Measurements from ENCODE around the gene CEP170. TPM values are rescaled to one million over a fixed set of nuclear protein-coding genes. Genes with fewer than 3 reads are reported as not detected.

The CEP170 gene
- total and polyA plus RNA-seq, 10 of the 15 experiments (the other 5 are each of a cell fraction or from before 2014, with no cell fraction given) = 15.0 to 67.3 (median 40.2) TPM

DNA sequence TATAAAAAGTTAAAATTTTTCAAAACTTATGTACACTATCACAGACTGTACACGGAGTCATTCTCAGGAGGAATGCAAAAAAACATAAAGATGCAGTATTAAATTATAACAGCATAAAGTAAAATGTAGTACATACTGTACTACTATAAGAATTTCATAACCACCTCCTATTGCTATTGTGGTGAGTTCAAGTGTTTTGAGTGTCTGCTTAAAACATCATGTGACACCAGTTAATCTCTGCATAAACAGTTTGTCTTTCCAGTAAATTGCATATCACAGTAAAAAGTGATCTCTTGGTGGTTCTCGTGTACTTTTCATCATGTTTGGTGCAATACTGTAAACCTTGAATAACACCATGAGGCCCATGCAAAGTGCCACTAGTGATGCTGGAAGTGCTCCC is 46.0 kb upstream of the CEP170 start:
- Histone ChIP-seq H3K36me3 (ENCODE audit: control insufficient read depth in 2 of 2, insufficient read depth in 2 of 2, low read length in 1 of 2) (peaks cover 0 to 4% of the 10 kb centered on the region in 2 experiments; a peak in 2 of 4 replicates), H3K9me3 (replicated peaks; ENCODE audit: control insufficient read depth, insufficient read depth, low read length) (no peaks in the 10 kb centered on the region; the same call in 1 of the 3 replicates), H3K27me3 (replicated peaks in 1 of 2; ENCODE audit: control insufficient read depth in 2 of 2, insufficient read depth in 2 of 2, low read length in 1 of 2) (no peaks in the 10 kb centered on the region), H3K4me2 (ENCODE audit: control insufficient read depth, insufficient read depth) (no peak overlapping the region), H3K4me3 (no peak overlapping the region), H4K20me1 (ENCODE audit: control insufficient read depth, insufficient read depth) (no peaks in the 10 kb centered on the region), H3K9ac (ENCODE audit: control insufficient read depth, insufficient read depth, low read length) (no peak overlapping the region), H3K4me1 (ENCODE audit: control insufficient read depth, insufficient read depth, low read length) (no peaks in the 10 kb centered on the region), H3K79me2 (ENCODE audit: control insufficient read depth, insufficient read depth, low read length) (no peaks in the 10 kb centered on the region), H2AFZ (ENCODE audit: control insufficient read depth, low read depth, low read length) (no peak overlapping the region), H3K27ac (ENCODE audit: control insufficient read depth, insufficient read depth) (no peak overlapping the region)
- RAD21 ChIA-PET (ENCODE audit: unreplicated experiment) = no interaction called here
- TF ChIP-seq BACH1 (IDR thresholded peaks at IDR 0.05; ENCODE audit: borderline replicate concordance) = no peak
- no peak for TF ChIP-seq TCF7 (IDR thresholded peaks at IDR 0.05; ENCODE audit: borderline replicate concordance)
- no peak for TF ChIP-seq SPI1 (IDR thresholded peaks at IDR 0.05; ENCODE audit: borderline replicate concordance, insufficient read depth, low read depth, low read length)
- DNase-seq (ENCODE audit: low read depth, low spot score) (no peak), FAIRE-seq (no peak), ATAC-seq (no peak)
- intact Hi-C loops (cut with micrococcal nuclease; ENCODE audit: unreplicated experiment) = no loop called here
- SMC1A ChIA-PET (ENCODE audit: uncharacterized antibody, unreplicated experiment) = no interaction called here
- in situ Hi-C loops (cut with MboI) = loop anchor here (25.0 kb wide), 1 partner anchor 514 kb away; no protein-coding TSS in a partner anchor
- 90% methylated on average over 2 of the region's 2 CpGs for WGBS (ENCODE audit: insufficient coverage, insufficient replicate concordance, low lambda C conversion rate, missing lambda C conversion rate)
- POLR2A ChIA-PET = no interaction called here
- no TSS peak for BruUV-seq (replicated peaks)
- CTCF ChIA-PET = no interaction called here

DNA sequence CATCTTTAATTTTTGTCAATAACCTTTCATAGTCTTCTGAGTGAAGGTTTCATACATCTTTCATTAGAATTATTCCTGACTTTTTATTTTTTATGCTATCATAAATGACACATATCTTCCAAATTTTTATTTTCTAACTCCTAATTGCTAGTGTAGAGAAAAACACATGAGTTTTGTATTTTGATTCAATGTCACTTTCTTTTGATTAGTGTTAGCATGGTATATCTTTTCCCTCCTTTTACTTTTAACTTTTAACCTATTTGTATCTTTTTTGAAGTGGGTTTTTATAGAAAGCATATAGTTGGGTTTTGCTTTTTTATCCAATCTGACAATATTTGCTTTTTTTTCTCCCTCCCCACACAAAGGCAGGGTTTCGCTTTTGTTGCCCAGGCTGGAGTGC is 44.0 kb upstream of the CEP170 start:
- Histone ChIP-seq H3K36me3 (ENCODE audit: control insufficient read depth in 2 of 2, insufficient read depth in 2 of 2, low read length in 1 of 2) (peaks cover 0 to 4% of the 10 kb centered on the region in 2 experiments; a peak in 2 of 4 replicates), H2AFZ (ENCODE audit: control insufficient read depth, low read depth, low read length) (no peak overlapping the region), H3K9ac (ENCODE audit: control insufficient read depth, insufficient read depth, low read length) (no peak overlapping the region), H3K27ac (ENCODE audit: control insufficient read depth, insufficient read depth) (no peak overlapping the region), H3K4me2 (ENCODE audit: control insufficient read depth, insufficient read depth) (no peak overlapping the region), H3K27me3 (replicated peaks in 1 of 2; ENCODE audit: control insufficient read depth in 2 of 2, insufficient read depth in 2 of 2, low read length in 1 of 2) (no peaks in the 10 kb centered on the region), H3K79me2 (ENCODE audit: control insufficient read depth, insufficient read depth, low read length) (no peaks in the 10 kb centered on the region), H3K4me1 (ENCODE audit: control insufficient read depth, insufficient read depth, low read length) (no peaks in the 10 kb centered on the region), H3K9me3 (replicated peaks; ENCODE audit: control insufficient read depth, insufficient read depth, low read length) (peaks cover 1% of the 10 kb centered on the region), H3K4me3 (no peak overlapping the region), H4K20me1 (ENCODE audit: control insufficient read depth, insufficient read depth) (no peaks in the 10 kb centered on the region)
- RAD21 ChIA-PET (ENCODE audit: unreplicated experiment) = no interaction called here
- intact Hi-C loops (cut with micrococcal nuclease; ENCODE audit: unreplicated experiment) (no loop called here), in situ Hi-C loops (cut with MboI) (no loop called here)
- CTCF ChIA-PET = no interaction called here
- no peak for FAIRE-seq
- POLR2A ChIA-PET = no interaction called here
- 82% methylated on average over 1 of the region's 1 CpG for WGBS (ENCODE audit: insufficient coverage, insufficient replicate concordance, low lambda C conversion rate, missing lambda C conversion rate)
- no peak for DNase-seq (ENCODE audit: low read depth, low spot score)
- BruUV-seq (replicated peaks) = no TSS peak
- SMC1A ChIA-PET (ENCODE audit: uncharacterized antibody, unreplicated experiment) = no interaction called here
- ATAC-seq = no peak
- TF ChIP-seq KDM1A (IDR thresholded peaks at IDR 0.05; ENCODE audit: borderline replicate concordance) = no peak
- TF ChIP-seq, protein P1, sequence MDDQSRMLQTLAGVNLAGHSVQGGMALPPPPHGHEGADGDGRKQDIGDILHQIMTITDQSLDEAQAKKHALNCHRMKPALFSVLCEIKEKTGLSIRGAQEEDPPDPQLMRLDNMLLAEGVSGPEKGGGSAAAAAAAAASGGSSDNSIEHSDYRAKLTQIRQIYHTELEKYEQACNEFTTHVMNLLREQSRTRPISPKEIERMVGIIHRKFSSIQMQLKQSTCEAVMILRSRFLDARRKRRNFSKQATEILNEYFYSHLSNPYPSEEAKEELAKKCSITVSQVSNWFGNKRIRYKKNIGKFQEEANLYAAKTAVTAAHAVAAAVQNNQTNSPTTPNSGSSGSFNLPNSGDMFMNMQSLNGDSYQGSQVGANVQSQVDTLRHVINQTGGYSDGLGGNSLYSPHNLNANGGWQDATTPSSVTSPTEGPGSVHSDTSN (IDR thresholded peaks at IDR 0.05; ENCODE audit: insufficient replicate concordance, low read depth, low read length) = no peak
- no peak for TF ChIP-seq RFX5 (IDR thresholded peaks at IDR 0.05; ENCODE audit: low read depth, low read length)
- no peak for TF ChIP-seq NFYA (IDR thresholded peaks at IDR 0.05; ENCODE audit: borderline replicate concordance, low read depth, low read length)
- TF ChIP-seq KLF5 (IDR thresholded peaks at IDR 0.05; ENCODE audit: partially characterized antibody) = no peak
- no peak for TF ChIP-seq GATAD2B (conservative IDR thresholded peaks at IDR 0.05; ENCODE audit: low read depth)
- no peak for TF ChIP-seq MYB (IDR thresholded peaks at IDR 0.05; ENCODE audit: borderline replicate concordance, low read depth, low read length)
- TF ChIP-seq, protein P2, sequence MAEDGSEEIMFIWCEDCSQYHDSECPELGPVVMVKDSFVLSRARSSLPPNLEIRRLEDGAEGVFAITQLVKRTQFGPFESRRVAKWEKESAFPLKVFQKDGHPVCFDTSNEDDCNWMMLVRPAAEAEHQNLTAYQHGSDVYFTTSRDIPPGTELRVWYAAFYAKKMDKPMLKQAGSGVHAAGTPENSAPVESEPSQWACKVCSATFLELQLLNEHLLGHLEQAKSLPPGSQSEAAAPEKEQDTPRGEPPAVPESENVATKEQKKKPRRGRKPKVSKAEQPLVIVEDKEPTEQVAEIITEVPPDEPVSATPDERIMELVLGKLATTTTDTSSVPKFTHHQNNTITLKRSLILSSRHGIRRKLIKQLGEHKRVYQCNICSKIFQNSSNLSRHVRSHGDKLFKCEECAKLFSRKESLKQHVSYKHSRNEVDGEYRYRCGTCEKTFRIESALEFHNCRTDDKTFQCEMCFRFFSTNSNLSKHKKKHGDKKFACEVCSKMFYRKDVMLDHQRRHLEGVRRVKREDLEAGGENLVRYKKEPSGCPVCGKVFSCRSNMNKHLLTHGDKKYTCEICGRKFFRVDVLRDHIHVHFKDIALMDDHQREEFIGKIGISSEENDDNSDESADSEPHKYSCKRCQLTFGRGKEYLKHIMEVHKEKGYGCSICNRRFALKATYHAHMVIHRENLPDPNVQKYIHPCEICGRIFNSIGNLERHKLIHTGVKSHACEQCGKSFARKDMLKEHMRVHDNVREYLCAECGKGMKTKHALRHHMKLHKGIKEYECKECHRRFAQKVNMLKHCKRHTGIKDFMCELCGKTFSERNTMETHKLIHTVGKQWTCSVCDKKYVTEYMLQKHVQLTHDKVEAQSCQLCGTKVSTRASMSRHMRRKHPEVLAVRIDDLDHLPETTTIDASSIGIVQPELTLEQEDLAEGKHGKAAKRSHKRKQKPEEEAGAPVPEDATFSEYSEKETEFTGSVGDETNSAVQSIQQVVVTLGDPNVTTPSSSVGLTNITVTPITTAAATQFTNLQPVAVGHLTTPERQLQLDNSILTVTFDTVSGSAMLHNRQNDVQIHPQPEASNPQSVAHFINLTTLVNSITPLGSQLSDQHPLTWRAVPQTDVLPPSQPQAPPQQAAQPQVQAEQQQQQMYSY (CRISPR knock-in tag; IDR thresholded peaks at IDR 0.05) = no peak
